Motor neuron (in vitro differentiated cells): Measurements from ENCODE around the gene FNDC3B. TPM values are rescaled to one million over a fixed set of nuclear protein-coding genes. Genes with fewer than 3 reads are reported as not detected.
A peak's percentile ranks its signal among the peaks of the same experiment; 100 is the strongest.

Experiments used
- ATAC-seq, 8 experiments: fragments of 200-7000 bp; cut with Tn5 transposase; replicated peaks in 6 of 8; 2 replicates each; pipeline ENCODE4 v1.8.0; 2021; ENCODE audit warnings: mild to moderate bottlenecking in 8 of 8, moderate library complexity in 8 of 8
- H3K27ac ChIP-seq, 2 donors: fragments of 250-450 bp; sonication (Bioruptor Pico); 2 replicates each; pipeline ENCODE4 v1.9.0; 2021; ENCODE audit warnings: antibody characterized with exemption in 2 of 2, mild to moderate bottlenecking in 2 of 2, moderate library complexity in 1 of 2
- H3K4me1 ChIP-seq, 2 donors: fragments of 250-450 bp; sonication (Bioruptor Pico); replicated peaks in 1 of 2; 2 replicates each; pipeline ENCODE4 v1.6.1; 2021; ENCODE audit warnings: antibody characterized with exemption in 2 of 2, mild to moderate bottlenecking in 2 of 2, moderate library complexity in 1 of 2
- H3K4me3 ChIP-seq, 5 donors: fragments of 250-450 bp; sonication (Bioruptor Pico); 2 replicates each; pipeline ENCODE4 v1.9.0; 2021; ENCODE audit warnings: antibody characterized with exemption in 5 of 5, mild to moderate bottlenecking in 5 of 5, moderate library complexity in 4 of 5
- WGBS, 10 experiments: fragments of 450-650 bp; shearing (Covaris generic); methylation state at CpG; one replicate each; pipeline ENCODE4 v1.0.0; 2022; 5-methylcytosine and 5-hydroxymethylcytosine counted together
- in situ Hi-C, 9 experiments: fragments of 400-800 bp; cut with MboI; loops; one replicate each; pipeline ENCODE4 v1.15.0; 2021; ENCODE audit warnings: low sequenced_read_pairs in 9 of 9, low pct_unique_long_range_greater_than_20kb in 2 of 9; ENCODE audit not compliant: unreplicated experiment in 9 of 9
- total RNA-seq, 8 experiments: library from RNA; unstranded; fragments of 300-600 nt; gene quantifications; 2 replicates each; pipeline versions ENCODE4 v1.2.3 to v1.2.4, GENCODE V29; 2022

FNDC3B gene
- total RNA-seq, 8 experiments from 2014 or later = 12.4 to 77.0 (median 36.6) TPM

DNA sequence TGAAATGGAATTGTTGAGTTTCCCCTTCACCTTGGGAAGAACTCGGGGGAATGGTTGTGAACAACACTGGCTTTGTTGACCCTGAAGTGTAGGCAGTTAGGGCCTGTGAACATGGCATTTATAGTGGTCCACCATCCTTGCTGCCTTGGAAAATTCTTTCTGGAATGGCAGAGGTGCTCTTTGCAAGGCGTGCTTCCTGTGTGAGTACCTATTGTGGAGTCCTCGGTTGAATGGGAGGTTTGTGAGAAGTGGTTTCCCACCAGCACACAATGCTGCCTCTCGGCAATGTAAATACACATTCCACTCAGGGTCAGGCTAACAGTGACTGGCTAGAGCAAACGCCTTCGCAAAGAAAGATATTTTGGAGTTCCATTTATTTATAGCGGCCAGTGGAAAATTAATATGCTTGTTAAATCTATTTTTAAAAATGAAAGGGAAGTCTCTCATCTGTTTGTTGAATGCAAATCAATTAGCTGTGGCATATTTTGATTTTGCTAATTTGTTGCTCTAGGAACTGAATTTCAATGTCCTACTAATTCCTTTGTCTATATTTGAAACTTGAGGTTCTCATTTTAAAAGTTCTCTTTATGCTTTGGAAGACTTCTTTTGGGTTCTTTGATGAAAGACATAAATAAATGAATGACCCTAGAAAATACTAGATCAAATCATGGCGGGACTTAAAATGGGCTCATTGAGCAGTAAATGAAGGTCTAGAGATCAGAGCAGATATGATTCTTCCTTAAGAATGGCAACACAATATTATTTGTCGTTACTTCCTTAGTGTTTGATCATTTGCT, 59.5 kb downstream of the FNDC3B start:
- peak in 4 of 8 experiments; percentile 35 to 98 (median 60) for ATAC-seq
- peaks cover 0 to 13% of the 10 kb centered on the region in 2 donors for H3K4me1 ChIP-seq
- no peak overlapping the region for H3K4me3 ChIP-seq
- H3K27ac ChIP-seq = no peak overlapping the region
- 52 to 89% (median 75%) methylated on average over 1 to 9 of the region's 9 CpGs; no CpG with 5 or more reads in 1 of the 10 experiments for WGBS, 10 experiments
- in situ Hi-C loops = no loop called here

DNA sequence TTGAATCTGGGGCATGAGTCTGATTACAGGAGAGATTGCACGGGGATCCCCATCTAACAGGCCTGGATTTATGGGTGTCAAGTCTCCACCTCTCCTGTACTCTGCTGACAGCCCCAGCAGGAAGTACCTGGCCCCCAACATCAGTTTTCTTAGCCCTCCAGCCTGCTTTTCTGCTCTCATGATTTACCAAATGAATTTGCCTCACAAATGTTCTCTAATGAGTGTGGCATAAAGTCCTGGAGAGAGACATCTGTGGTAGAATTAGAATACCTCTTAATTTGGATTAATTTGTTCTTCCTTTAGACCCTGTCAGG, 60.1 kb downstream of the FNDC3B start:
- ATAC-seq = no peak
- no peak overlapping the region for H3K27ac ChIP-seq
- 50 to 100% (median 67%) methylated on average over 1 of the region's 1 CpG; no CpG with 5 or more reads in 7 of the 10 experiments for WGBS, 10 experiments
- in situ Hi-C loops = no loop called here
- peaks cover 0 to 15% of the 10 kb centered on the region in 2 donors for H3K4me1 ChIP-seq
- H3K4me3 ChIP-seq = no peak overlapping the region

DNA sequence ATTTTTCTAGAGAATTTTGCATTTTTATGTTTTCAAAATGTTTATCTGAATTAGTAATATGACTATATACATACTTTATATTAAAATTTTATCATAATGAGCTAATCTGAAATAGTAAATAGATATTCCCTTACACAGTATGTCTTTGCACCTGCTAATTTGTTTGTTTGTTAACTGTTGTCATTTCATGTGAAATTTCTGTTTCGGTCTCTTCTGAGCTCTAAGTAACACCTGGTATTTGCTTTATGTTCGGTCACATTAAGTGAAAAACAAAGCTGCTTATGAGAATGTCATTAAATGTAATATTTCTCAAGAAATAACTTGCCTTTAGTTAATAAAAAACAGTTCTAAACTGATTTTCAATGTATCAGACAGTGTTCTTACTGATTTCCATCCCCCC, 61.1 kb downstream of the FNDC3B start:
- WGBS, 10 experiments = 84 to 100% (median 98%) methylated on average over 2 of the region's 2 CpGs; no CpG with 5 or more reads in 2 of the 10 experiments
- Histone ChIP-seq H3K4me3 (no peak overlapping the region), H3K4me1 (peaks cover 0 to 16% of the 10 kb centered on the region in 2 donors), H3K27ac (no peak overlapping the region)
- in situ Hi-C loops = no loop called here
- no peak for ATAC-seq

DNA sequence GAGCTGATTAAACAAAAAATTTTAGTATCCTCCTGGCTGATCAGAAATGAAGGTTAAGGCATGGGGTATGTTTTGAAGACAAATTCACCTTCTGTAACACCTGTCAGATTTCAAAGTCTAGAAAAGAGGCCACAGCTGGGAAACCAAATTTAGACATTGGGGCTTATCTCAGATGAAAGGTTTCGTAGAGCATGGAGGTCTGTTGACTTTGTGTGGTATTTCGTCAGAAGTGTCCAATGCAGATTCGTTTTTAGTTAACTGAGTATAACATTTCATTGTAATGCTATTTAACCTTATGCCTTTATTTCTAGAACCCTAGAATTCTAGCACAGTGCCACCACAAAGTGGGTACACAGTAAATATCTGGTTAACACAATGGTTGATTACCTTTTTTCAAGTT, 61.7 kb downstream of the FNDC3B start:
- ATAC-seq = no peak
- no peak overlapping the region for H3K27ac ChIP-seq
- WGBS, 10 experiments = 74 to 100% (median 92%) methylated on average over 1 to 3 of the region's 3 CpGs; no CpG with 5 or more reads in 2 of the 10 experiments
- in situ Hi-C loops = no loop called here
- peaks cover 0 to 16% of the 10 kb centered on the region in 2 donors for H3K4me1 ChIP-seq
- H3K4me3 ChIP-seq = no peak overlapping the region

DNA sequence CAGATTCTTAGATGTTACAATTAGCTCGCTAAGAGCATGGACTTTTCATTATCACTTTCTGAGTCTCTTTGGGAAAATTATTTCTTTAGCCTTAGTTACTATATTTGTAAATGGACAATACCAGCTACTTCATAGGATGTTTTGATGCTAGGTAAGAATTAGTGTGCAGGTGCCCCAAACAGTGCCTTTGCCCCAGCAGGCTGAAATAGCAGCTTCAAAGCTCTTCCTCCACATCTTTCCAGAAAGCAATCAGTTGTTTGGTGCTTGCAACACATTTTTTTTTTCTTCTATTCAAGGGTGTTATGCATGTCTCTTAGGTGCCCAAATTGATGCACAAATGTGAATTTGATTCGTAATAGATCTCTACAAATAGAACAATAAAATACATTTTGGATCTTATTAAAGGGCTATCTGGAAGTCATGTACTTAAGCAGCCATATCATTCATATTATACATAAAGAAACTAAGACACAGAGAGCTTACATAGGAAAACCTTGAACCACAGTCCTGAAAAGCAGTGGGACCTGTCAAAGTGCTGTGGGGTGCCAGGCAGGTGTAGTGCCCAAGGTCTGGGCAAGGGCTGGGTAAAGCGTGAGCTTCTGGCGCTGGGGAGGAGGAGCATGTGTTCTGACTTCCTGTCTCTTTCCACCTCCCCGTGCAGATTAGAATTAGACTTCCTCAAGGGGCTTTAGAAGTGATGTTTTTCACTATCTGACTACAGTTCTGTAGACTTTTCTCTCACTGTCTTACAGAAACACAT, 62.9 kb downstream of the FNDC3B start:
- Histone ChIP-seq H3K27ac (no peak overlapping the region), H3K4me1 (peaks cover 0 to 9% of the 10 kb centered on the region in 2 donors), H3K4me3 (no peak overlapping the region)
- in situ Hi-C loops = no loop called here
- ATAC-seq = no peak
- WGBS, 10 experiments = 78 to 100% (median 94%) methylated on average over 1 to 4 of the region's 5 CpGs; no CpG with 5 or more reads in 2 of the 10 experiments

DNA sequence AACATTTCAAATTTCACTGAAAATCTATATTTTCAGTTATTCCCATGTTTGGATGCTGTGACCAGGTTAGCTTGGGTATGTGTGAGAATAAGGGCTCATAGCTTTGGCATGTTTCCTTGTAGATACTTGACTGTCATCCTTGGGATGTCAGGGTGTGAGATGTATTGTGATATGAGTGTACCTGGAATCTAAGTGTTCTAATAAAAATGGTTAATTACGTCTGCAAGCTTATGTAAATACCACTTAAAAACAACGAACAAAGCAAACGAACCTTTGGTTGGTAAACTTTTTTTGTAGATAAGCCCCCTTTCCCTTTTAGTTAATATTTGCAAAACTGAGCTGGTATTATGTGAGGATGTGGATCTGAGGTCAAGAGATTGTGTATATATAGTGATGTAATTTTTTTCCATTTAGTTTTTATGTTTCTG, 63.5 kb downstream of the FNDC3B start:
- ATAC-seq = no peak
- in situ Hi-C loops = no loop called here

DNA sequence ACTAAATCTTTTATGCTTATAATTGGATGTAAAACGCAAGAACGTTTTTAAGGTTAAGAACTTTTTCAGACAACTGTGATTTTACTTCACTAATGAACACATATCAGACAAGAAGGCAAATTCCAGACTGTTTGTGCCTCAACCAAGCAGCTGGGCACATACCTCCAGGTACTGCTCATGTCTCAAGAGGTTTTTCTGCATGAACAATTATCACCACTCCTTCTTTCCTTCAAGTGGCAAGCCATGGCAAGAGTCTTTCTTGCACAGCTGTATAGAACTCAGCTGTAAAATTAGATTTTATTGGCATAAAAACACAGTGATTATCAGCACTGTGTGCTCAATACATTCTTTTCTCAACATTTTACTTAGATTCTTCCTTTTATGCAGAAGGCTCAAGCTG, 64.3 kb downstream of the FNDC3B start:
- Histone ChIP-seq H3K27ac (no peak overlapping the region), H3K4me3 (no peak overlapping the region), H3K4me1 (peaks cover 0 to 7% of the 10 kb centered on the region in 2 donors)
- WGBS, 10 experiments = 0 to 89% (median 58%) methylated on average over 2 of the region's 2 CpGs; no CpG with 5 or more reads in 2 of the 10 experiments
- in situ Hi-C loops = no loop called here
- peak in 2 of 8 experiments; percentile 21 to 43 for ATAC-seq

More for the DNA sequence above, 63.5 kb downstream of the FNDC3B start:
- no peak overlapping the region for H3K4me3 ChIP-seq
- WGBS, 10 experiments = 57 to 97% (median 80%) methylated on average over 2 to 3 of the region's 3 CpGs; no CpG with 5 or more reads in 2 of the 10 experiments
- H3K4me1 ChIP-seq = peaks cover 0 to 9% of the 10 kb centered on the region in 2 donors
- H3K27ac ChIP-seq = no peak overlapping the region

DNA sequence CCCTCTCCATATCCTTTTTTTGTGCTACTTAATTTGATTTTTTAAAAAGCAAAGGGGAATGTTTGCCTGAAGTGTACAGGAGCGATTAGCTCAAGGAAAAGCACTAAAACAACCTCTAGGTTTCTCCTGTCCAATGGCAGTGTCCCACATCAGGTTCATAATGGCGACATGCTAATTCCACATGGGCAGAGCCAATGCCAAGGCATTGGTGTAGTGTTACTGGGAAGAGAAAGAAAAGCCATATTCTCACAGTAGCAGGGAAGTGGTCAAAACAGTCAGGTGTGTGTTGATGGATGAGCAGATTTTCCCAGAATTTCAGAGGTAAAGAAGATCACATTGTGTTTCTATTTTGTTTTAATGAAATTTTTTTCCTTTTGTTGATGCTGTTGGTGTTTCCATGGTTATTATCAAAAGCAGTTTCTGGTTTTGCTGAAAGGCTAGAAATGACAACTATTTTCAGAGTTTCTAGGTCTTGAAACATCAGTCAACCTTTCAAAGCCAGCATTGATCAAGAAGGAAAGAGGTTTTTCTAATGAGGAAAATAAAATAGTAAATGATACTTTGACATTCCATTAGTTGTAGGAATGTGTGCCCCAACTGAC, 65.2 kb downstream of the FNDC3B start:
- ATAC-seq = peak in 5 of 8 experiments; percentile 29 to 90 (median 51)
- H3K4me1 ChIP-seq = peaks cover 0 to 3% of the 10 kb centered on the region in 2 donors
- in situ Hi-C loops = no loop called here
- WGBS, 10 experiments = 20 to 100% (median 71%) methylated on average over 1 to 2 of the region's 2 CpGs; no CpG with 5 or more reads in 2 of the 10 experiments
- no peak overlapping the region for H3K27ac ChIP-seq
- H3K4me3 ChIP-seq = no peak overlapping the region

DNA sequence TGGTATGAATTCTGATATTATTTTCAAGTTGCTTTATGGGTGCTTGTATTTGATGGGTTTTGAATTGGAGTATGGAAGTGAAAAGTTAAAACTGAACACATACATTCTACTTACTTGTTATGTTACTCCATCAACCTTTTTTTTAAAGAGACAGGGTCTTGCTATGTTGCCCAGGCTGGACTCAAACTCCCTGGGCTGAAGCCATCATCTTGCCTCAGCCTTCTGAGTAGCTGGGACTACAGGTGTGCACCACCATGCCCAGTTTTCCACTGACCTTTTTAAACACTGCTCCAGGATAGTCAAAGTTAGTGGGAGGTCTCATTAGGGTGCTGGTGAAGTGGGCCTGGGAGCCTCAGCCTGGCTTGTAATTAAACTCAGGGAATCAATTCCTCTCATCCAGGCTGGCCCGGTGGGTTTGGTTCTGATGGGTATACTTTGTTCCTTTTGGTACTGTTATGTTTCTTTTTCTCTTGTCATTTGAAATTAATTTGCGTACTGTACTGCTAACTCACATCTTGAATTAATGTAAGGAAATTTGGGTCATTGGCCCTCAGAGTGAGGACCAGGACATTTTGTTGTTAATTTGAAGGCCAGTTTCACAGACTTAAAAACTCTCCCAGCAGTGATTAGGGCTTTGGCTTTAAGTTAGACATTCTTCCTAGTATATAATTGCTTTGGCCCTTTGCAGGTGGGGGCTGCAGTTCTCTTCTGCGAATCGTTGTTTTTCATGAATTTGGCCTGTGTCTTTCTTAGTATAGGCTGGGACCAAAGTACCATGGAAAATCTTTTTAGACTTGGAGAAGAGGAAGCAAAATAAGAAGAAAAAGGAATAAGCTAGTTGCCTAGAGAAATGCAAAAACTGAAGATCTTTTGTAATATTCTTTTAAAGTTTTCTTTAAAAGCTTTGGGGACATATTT, 66.9 kb downstream of the FNDC3B start:
- 10 to 100% (median 89%) methylated on average over 1 to 4 of the region's 4 CpGs; no CpG with 5 or more reads in 1 of the 10 experiments for WGBS, 10 experiments
- no peak overlapping the region for H3K27ac ChIP-seq
- H3K4me1 ChIP-seq = peaks cover 0 to 3% of the 10 kb centered on the region in 2 donors
- in situ Hi-C loops = no loop called here
- no peak for ATAC-seq
- no peak overlapping the region for H3K4me3 ChIP-seq

DNA sequence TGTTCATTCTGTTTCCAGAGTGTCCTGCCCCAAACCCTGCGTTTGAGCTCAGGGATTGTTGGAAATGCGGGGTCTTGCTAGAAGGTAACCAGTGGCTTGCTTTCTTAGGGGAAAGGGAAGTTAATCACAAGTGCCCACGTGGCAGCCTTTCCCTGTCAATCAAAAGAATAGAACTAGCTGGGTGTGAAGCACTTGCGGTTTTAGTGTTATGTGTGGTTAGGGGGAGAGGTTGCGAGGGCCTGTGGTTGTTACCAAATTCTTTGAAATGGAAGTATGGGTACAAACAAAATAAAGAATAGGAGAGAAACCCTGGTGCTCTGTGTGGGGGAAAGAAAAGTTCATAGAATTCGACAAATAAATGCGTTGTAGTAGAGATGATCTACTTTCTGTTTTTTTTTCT, 67.6 kb downstream of the FNDC3B start:
- in situ Hi-C loops = no loop called here
- H3K27ac ChIP-seq = no peak overlapping the region
- 33 to 88% (median 79%) methylated on average over 3 to 7 of the region's 7 CpGs for WGBS, 10 experiments
- peak in 1 of 8 experiments; percentile 23 for ATAC-seq
- H3K4me1 ChIP-seq = peaks cover 0 to 3% of the 10 kb centered on the region in 2 donors
- no peak overlapping the region for H3K4me3 ChIP-seq

DNA sequence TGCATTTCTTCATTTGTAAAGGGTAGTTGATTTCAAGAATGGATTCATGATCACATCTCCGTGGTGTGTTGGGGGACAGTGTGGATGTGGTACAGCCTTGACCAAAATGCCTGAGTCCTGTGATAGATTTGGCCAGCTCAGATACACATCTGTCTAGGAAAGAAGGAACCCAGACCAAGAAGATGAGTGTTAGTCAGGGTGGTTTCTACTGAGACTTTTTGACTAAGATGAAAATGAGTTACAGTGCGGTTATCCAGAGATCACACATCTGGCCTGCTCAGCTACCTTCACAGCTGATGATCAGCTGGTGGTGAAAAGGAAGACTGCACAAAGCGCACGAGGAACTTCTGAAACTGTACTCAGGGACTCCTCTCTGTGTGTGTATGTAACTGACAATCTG, 68.0 kb downstream of the FNDC3B start:
- ATAC-seq = no peak
- Histone ChIP-seq H3K27ac (no peak overlapping the region), H3K4me3 (no peak overlapping the region), H3K4me1 (peaks cover 0 to 3% of the 10 kb centered on the region in 2 donors)
- in situ Hi-C loops = no loop called here
- 60 to 100% (median 80%) methylated on average over 1 to 4 of the region's 4 CpGs; no CpG with 5 or more reads in 2 of the 10 experiments for WGBS, 10 experiments

DNA sequence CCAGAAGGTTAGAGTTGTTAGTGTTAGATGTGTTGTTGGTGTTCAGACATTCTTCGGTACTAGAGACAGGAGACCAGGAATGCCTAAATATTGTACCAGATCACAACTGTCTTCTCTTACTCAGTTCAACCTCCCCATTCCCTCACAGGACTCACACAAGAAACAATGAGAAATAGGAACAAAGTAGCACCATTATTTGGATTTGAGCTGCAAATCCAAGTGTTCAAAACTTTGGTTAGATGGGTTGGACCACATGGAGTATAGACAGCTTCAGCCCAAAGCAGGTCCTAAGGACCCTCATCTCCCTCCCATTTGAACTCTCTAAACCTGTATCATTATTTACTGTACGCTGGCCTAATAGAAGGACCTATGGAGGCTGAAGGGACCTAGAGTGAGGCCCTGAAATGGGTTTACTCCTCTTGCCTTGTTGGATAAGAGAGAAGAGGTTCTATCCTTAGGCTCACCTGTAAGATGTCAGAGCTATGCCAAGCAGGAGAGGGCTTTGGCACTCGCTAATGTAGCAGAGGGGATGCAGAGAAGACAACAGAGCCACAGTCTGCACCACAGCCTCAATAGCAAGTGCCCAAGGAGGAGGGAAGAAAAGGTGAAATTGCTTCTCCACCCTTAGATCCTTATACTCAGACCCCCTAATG, 70.9 kb downstream of the FNDC3B start:
- Histone ChIP-seq H3K27ac (no peak overlapping the region), H3K4me1 (no peaks in the 10 kb centered on the region), H3K4me3 (no peak overlapping the region)
- in situ Hi-C loops = no loop called here
- no peak for ATAC-seq
- WGBS, 10 experiments = 93 to 100% (median 100%) methylated on average over 1 to 2 of the region's 3 CpGs; no CpG with 5 or more reads in 5 of the 10 experiments
